ENCODE results near the gene MYH9.

The MYH9 gene

GRCh38 chr22:36415415-36416168, 27.8 kb upstream of the MYH9 start:
- no peaks in the 10 kb centered on the region for H3K9me3 ChIP-seq (ENCODE audit: control insufficient read depth, insufficient read depth, low read depth, low read length)
- no peaks in the 10 kb centered on the region for H3K36me3 ChIP-seq (ENCODE audit: control insufficient read depth in 2 of 2, insufficient read depth in 1 of 2, low read length in 2 of 2)
- CTCF ChIA-PET: interaction anchor here (0.7 to 1.5 kb wide), 2 partner anchors 27 to 731 kb away, joined by 3 to 4 read pairs; no protein-coding TSS in a partner anchor
- TF ChIP-seq SCRT2 (tag by site-specific recombination; IDR thresholded peaks at IDR 0.05): peak; percentile 99
- no peak for TF ChIP-seq HOXC10 (CRISPR knock-in tag; IDR thresholded peaks at IDR 0.05)
- TF ChIP-seq ZNF660 (tag by site-specific recombination; IDR thresholded peaks at IDR 0.05): no peak
- peak; percentile 33; the same call in 1 of the 2 replicates for TF ChIP-seq ZBTB17 (tag by site-specific recombination; IDR thresholded peaks at IDR 0.05)
- no peak for TF ChIP-seq GLIS1 (tag by site-specific recombination; IDR thresholded peaks at IDR 0.05)
- no peak for TF ChIP-seq ZNF558 (tag by site-specific recombination; IDR thresholded peaks at IDR 0.05)
- TF ChIP-seq, protein P1, sequence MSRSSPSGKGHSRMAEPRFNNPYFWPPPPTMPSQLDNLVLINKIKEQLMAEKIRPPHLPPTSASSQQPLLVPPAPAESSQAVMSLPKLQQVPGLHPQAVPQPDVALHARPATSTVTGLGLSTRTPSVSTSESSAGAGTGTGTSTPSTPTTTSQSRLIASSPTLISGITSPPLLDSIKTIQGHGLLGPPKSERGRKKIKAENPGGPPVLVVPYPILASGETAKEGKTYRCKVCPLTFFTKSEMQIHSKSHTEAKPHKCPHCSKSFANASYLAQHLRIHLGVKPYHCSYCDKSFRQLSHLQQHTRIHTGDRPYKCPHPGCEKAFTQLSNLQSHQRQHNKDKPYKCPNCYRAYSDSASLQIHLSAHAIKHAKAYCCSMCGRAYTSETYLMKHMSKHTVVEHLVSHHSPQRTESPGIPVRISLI (tag by site-specific recombination; IDR thresholded peaks at IDR 0.05): peak; percentile 86
- peak; percentile 61; the same call in 1 of the 2 replicates for TF ChIP-seq WT1 (tag by site-specific recombination; IDR thresholded peaks at IDR 0.05)
- TF ChIP-seq ZNF548 (tag by site-specific recombination; IDR thresholded peaks at IDR 0.05): no peak
- peak; percentile 99 for TF ChIP-seq SCRT1 (tag by site-specific recombination; IDR thresholded peaks at IDR 0.05; ENCODE audit: borderline replicate concordance)
- TF ChIP-seq, protein P2, sequence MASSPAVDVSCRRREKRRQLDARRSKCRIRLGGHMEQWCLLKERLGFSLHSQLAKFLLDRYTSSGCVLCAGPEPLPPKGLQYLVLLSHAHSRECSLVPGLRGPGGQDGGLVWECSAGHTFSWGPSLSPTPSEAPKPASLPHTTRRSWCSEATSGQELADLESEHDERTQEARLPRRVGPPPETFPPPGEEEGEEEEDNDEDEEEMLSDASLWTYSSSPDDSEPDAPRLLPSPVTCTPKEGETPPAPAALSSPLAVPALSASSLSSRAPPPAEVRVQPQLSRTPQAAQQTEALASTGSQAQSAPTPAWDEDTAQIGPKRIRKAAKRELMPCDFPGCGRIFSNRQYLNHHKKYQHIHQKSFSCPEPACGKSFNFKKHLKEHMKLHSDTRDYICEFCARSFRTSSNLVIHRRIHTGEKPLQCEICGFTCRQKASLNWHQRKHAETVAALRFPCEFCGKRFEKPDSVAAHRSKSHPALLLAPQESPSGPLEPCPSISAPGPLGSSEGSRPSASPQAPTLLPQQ (tag by site-specific recombination; IDR thresholded peaks at IDR 0.05): no peak
- POLR2A ChIA-PET: interaction anchor here (0.6 to 0.9 kb wide), 2 partner anchors 28 to 87 kb away, joined by 4 to 6 read pairs; partner anchors contain the start of gene MYH9
- H3K4me1 ChIP-seq (ENCODE audit: control insufficient read depth, insufficient read depth, low read length): peaks cover 5% of the 10 kb centered on the region; the same call in 1 of the 2 replicates
- H3K27ac ChIP-seq (ENCODE audit: extremely low read depth, low read depth, low read length): no peak overlapping the region
- no peak overlapping the region for H3K4me3 ChIP-seq (ENCODE audit: low read depth, low read length)

DNA sequence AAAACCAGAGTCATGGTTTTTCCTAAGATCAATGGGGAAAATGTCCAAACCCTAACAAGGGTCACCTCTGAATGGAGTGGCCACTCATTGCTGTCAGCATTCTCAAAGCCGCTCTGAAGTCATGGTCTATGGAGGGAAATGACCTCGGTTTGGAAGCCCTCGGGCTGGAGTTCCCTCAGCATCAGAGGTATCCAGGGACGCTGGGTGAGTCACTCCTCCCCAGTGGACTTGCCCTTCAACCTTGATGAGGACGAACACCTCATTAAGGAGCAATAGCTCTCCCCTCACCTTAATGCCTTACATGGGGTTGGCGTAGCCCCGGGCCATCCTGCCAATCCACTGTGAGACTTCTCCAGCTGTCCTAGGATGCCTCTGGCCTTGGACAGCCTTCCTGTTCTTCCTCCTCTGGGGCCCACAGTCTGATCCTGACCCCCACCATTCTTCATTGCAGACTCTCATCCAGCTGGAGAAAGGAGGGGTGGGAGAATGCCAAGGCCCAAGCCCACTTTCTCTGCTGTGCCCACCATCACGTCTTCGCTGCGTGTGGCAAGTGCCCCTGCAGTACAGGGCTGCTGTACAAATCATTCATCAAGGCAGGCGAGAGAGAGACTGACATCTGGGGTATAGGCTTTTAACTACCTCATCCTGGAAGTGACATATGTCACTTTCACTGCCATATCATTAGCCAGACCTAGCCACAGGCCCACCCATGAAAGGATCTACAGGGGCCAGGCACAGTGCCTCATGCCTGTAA, 25.4 kb upstream of the MYH9 start:
- POLR2A ChIA-PET: interaction anchor here (1.8 kb wide), 1 partner anchor 25 kb away, joined by 7 read pairs; the partner anchor contains the start of gene MYH9
- H3K36me3 ChIP-seq (ENCODE audit: control insufficient read depth in 2 of 2, insufficient read depth in 1 of 2, low read length in 2 of 2): no peaks in the 10 kb centered on the region
- CTCF ChIA-PET: interaction anchor here (0.7 to 1.9 kb wide), 3 partner anchors 57 to 166 kb away, joined by 3 to 7 read pairs (median 5); no protein-coding TSS in a partner anchor
- TF ChIP-seq ZNF23 (tag by site-specific recombination; IDR thresholded peaks at IDR 0.05; ENCODE audit: borderline replicate concordance) (no peak), ZBTB26 (tag by site-specific recombination; optimal IDR thresholded peaks at IDR 0.05) (no peak), ZNF16 (tag by site-specific recombination; IDR thresholded peaks at IDR 0.05; ENCODE audit: low read depth) (no peak), ZNF629 (tag by site-specific recombination; IDR thresholded peaks at IDR 0.05) (peak; percentile 39; the same call in 1 of the 2 replicates), CTCF (tag by site-specific recombination; IDR thresholded peaks at IDR 0.05) (no peak), ZNF521 (tag by site-specific recombination; IDR thresholded peaks at IDR 0.05) (no peak), ZNF785 (tag by site-specific recombination; IDR thresholded peaks at IDR 0.05) (no peak), ZNF701 (tag by site-specific recombination; IDR thresholded peaks at IDR 0.05) (no peak), ZNF184 (tag by site-specific recombination; IDR thresholded peaks at IDR 0.05) (no peak), ZNF777 (tag by site-specific recombination; IDR thresholded peaks at IDR 0.05; ENCODE audit: borderline replicate concordance) (no peak), ZNF324 (tag by site-specific recombination; IDR thresholded peaks at IDR 0.05) (no peak), RBAK (tag by site-specific recombination; IDR thresholded peaks at IDR 0.05) (no peak), KLF10 (tag by site-specific recombination; IDR thresholded peaks at IDR 0.05) (no peak), ZNF24 (tag by site-specific recombination; IDR thresholded peaks at IDR 0.05) (no peak), ZNF596 (tag by site-specific recombination; IDR thresholded peaks at IDR 0.05) (no peak)
- TF ChIP-seq, protein P1 (tag by site-specific recombination; IDR thresholded peaks at IDR 0.05): no peak

More for the DNA sequence above, 25.4 kb upstream of the MYH9 start:
- H3K9me3 ChIP-seq (ENCODE audit: control insufficient read depth, insufficient read depth, low read depth, low read length): no peaks in the 10 kb centered on the region
- no peak overlapping the region for H3K27ac ChIP-seq (ENCODE audit: extremely low read depth, low read depth, low read length)
- H3K4me1 ChIP-seq (ENCODE audit: control insufficient read depth, insufficient read depth, low read length): peaks cover 5% of the 10 kb centered on the region; the same call in 1 of the 2 replicates
- H3K4me3 ChIP-seq (ENCODE audit: low read depth, low read length): no peak overlapping the region

All from HEK293 (cell line).